GM19463 (cell line): ENCODE results near the gene SDHB.
"Not testable (repeated sequence)": the region's sequence is repeated elsewhere in the genome, so short reads cannot be mapped to it uniquely, and the experiment has no call there.

Experiments
- ATAC-seq: cut with Tn5 transposase; IDR thresholded peaks from one replicate; pipeline ENCODE4 v1.9.1; 2021; ENCODE audit warnings: mild to moderate bottlenecking, moderate library complexity; ENCODE audit not compliant: unreplicated experiment

The SDHB gene

GRCh38 chr1:17075470-17076255, 21.8 kb upstream of the SDHB start:
- ATAC-seq = no peak

DNA sequence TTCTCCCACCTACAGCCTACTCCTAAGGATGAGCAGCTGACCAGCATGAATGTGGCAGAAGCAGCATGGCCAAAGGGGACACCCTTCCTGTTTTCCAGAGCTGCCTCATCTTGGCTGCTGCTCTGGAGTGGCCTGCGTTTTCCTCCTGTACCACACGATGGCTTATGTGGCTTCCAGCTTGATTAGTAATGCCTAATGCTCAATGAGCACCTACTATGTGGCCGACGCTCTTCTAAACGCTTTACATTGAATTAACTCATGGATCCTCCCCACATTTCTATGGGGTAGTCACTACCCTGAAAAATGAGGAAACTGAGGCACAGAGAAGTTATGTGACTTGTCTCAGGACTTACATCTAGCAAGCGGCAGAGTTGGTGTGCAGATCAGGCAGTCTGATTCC, 18.0 kb upstream of the SDHB start:
- no peak for ATAC-seq

DNA sequence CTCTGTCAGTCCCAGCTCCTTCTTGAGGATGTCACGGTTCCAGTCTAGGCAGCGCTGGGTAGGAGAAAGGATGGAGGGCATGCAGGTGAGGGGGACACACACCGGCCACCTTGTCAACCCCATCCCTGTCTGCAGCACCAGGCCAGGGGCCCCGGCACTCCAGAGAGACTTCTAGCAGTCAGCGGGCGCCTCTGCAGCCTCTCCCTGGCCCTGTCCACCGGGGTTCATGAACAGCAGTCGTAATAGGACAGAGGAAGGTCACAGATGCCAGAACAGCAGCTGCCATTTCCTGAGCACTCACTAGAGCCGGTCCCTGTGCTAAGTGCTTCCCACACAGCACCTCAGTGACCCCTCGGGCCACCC, 16.3 kb upstream of the SDHB start:
- ATAC-seq = no peak

GRCh38 chr1:17069452-17070162, 15.8 kb upstream of the SDHB start:
- no peak for ATAC-seq

DNA sequence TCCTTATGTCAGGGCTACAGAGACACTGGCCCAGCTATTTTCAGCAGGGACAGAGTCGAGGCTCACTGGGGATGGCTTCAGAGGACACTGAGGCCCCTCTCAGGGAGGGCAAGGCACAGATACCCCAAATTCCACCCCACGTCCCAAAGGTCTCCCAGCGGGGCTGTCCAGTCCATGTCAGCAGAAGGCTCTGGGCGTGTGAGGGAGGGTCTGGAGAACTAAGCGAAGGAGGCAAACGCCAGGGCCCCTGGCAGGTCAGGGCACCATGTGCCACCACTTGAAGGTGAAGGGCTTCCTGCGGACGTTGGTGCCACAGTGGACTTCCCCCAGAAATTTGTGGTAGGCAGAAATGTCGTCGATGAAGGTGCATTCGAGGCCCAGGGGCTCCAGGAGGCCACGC, 15.0 kb upstream of the SDHB start:
- no peak for ATAC-seq

DNA sequence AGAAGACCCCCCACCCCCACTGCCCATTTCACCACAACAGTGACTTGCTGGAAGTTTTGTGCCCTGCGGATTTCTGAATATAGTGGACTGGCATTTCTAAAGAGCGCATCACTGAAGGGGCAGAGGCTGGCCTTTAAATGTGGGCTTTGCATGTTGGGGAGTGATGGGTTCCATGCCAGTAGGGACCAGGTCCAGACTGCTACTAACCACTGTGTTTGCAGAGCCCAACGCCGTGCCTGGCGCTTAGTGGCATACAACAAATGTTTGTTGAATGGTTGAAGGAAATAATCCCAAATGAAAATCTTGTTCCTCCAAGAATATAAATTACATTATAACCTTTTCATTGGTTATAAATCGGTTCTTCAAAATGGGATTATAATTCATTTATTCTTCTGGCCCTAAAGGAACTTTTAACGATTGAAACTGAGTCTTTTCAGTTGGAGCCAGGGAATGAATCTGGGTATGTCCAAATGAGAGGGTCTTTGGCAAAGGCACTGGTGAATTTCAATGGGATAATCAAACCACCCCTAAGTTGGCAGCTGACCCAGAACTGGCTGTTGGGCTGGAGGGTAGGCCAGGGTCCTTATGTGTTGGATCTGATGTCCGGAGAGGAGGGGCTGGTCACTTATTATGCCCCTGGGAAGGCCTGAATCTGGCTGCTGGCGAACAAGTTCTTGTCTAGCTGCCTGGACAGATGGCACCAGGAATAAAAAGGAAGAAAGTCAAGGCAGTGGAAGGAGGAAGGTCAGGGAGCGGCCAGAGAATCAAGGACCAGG, 13.8 kb upstream of the SDHB start:
- no peak for ATAC-seq

GRCh38 chr1:17067069-17067426, 13.2 kb upstream of the SDHB start:
- no peak for ATAC-seq

DNA sequence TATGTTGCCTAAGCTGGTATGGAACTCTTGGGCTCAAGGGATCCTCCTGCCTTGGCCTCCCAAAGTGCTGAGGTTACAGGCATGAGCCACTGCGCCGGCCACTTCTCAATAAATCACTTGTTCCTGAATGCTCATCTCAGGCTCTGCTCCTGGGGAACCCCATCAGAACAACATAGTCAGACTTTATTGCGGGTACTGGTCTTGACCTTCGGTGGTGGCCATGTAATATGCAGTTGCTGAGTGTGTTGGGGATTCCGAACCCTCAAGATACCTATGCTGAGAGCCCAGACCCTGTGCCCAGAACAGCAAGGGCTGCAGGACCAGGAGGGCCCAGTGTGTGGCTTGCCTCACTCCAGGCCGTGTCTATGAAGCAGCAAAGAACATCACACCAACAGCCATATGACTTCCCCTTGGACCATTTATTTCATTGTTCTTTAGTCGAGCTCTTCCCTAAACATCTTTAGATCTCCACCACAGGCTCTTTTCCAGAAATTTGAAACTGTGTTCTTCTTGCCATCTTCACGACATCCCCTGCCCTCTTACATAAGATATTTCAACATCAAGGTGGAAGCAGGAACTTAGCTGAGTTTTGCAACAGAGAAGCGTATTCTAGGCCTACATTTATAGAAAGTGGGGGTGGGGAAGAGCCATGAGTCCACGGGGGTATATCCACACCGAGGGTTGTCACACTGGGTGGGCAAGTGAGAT, 12.7 kb upstream of the SDHB start:
- ATAC-seq = no peak

DNA sequence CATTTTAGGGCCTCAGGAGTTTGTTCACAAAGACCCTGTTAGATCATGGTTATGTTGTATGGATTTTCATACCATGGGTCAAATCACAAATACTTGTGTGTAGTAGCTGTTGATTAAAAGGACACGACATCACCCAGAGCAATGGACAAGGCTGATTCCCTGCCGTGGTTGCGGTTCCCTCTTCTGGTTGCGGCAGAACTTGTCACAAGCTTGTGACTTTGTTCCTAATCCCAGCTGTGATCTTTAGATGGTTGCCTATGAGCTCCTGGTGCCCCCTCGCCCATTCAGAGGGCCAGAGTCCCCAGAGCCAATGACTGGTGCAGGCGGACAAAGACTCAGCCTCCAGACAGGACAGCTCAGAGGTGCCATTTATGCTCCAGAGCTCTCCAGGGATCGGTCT, 11.8 kb upstream of the SDHB start:
- no peak for ATAC-seq

- ATAC-seq = not testable (repeated sequence)
Measured at GRCh38 chr1:17062751-17063150, 8.9 kb upstream of the SDHB start.

GRCh38 chr1:17061892-17062291, 8.1 kb upstream of the SDHB start:
- ATAC-seq = no peak

GRCh38 chr1:17061486-17061885, 7.7 kb upstream of the SDHB start:
- ATAC-seq = no peak

DNA sequence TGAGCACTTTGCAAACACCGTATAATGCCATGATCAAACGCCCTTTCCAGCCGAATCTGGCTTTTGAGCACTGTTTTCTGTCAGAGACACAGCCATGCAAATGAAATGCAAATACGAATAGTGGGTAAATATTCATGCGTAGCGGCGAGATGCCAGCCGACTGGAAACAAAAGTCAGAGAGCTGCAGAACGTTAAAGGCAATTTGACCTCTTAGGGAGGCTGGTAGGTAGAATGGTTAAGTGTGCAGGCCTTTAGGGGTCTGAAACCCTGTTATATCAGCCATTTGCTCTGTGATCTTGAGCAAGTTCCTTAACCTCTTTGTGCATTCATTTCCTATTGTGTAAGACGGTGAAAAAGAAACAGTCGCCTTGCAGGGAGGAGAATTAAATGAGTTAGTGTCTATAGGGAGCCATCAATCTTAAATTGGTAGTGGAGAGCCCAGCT, 6.5 kb upstream of the SDHB start:
- ATAC-seq = no peak

DNA sequence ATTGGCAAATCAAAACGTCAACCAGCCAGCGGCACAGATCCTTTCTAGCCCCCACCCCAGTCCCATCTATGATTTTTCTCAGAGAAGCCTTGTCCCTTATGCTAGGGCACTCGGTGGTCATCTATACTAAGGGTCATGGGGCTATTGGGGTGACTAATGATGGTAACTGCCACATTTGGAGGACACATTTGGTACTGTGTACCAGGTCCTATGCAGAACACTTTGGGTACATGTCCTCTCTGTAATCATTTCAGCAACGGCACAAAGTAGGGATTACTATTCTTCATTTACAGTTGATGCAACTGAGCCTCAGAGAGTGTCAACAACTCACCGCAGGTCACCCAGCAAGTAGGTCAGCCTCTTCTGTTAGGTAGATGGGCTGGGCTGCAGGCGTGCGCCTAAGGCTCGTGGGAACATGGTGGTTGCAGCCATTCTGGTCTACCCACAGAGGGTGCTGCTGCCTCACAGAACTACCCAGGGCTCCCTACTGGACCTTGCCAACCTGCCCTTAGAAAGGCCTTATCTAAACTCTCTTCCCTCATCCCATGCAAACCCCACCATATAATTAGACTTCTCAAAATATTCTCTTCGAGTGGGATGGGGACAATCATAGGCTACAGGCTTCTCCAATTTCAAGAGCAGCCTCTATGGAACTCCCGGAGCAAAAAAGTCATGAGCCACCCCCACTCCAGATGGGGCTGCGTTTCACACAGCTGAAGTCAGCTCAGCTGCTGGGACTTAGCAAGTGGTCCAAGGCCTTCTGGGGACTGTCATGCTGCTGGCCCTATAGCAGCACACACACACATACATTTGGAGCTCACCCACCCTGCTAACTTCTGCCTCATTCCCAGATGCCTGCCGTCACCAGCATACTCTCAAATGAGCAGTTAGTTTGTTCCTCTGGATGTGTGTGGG, 5.8 kb upstream of the SDHB start:
- peak; percentile 57 for ATAC-seq

- ATAC-seq = no peak
Measured at GRCh38 chr1:17056551-17056950, 2.7 kb upstream of the SDHB start.

- ATAC-seq = no peak
Measured at GRCh38 chr1:17055801-17056200, 2.0 kb upstream of the SDHB start.

DNA sequence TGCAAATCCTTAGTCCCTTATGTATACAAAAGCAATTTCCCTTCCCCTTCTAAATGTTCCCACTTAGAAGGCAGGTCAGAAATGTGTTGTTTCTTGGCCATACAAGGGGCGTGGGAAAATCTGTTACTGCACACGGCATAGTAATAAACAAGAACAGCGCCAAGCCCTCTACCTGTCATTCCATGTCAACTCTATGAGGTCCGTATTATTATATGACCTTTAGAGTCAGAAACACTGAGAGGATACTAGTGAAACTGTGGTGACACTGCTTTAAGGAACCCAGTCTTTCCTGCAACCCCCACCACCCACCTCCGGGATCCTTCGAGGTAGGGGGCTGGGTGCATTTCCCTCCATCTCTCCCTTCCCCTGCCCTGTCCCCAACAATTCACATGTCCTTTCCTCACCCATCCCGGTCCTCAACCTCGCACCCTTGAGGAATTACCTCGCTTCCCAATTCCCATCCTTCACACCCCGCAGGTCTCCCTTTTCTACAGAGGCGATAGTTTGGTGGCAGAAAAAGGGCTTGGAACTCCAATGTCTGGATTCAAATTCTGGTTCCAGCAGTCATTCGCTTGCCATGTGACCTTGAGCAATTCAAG, 647 bp downstream of the SDHB start:
- ATAC-seq = no peak

DNA sequence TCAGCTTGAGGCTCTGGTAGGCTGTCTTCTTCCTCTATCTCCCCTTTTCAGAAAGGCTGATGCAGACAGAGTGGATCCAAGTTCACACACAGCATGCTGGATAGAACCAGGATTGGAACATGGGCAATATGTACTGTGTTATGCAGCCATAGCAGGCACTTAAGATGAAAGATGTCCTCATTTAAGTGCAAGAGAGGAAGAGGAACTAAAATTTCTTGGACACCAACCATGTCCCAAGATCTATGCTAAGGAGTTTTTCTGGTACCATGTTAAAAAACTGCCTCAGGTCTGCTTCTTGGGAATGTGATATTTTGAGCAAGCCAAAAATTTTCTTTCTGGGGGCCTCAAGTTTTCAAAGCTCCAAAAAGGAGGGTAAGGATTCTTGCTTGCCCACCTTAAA, 1.2 kb downstream of the SDHB start:
- no peak for ATAC-seq

GRCh38 chr1:17052038-17052437, 1.8 kb downstream of the SDHB start:
- no peak for ATAC-seq

DNA sequence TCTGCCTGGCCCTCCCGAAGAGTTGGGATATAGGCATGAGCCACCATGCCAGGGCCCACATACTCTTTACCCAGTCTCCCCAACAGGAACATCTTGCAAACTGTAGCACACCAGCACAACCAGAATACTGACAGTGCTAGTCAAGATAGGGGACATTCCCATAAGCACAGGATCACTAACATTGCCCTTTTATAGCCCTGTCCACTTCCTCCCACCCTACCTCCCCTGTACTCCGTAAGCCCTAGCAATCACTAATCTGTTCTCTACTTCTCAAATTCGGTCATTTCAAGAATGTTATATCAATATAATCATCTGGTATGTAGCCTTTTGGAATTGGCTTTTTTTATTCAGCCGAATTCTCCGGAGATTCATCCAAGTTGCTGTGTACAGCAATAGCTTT, 5.9 kb downstream of the SDHB start:
- no peak for ATAC-seq
